Ureter (tissue), 1 donor: ENCODE data around the gene LMLN. TPM values are rescaled to one million over a fixed set of nuclear protein-coding genes. Genes with fewer than 3 reads are reported as not detected.
"Not testable (repeated sequence)": the region's sequence is repeated elsewhere in the genome, so short reads cannot be mapped to it uniquely, and the experiment has no call there.

Source experiments
- DNase-seq: peaks from one replicate; pipeline ENCODE4 v3.0.0-alpha.2; 2020; ENCODE audit warnings: low spot score
- total RNA-seq: library from RNA; stranded (reverse); gene quantifications from one replicate; pipeline ENCODE4 v1.2.4, GENCODE V29; 2023
- donor health status: DM: yes; HTN: yes; CAD: no.

The LMLN gene
- total RNA-seq, 1 donor from 2014 or later, result 11.2 TPM

DNA sequence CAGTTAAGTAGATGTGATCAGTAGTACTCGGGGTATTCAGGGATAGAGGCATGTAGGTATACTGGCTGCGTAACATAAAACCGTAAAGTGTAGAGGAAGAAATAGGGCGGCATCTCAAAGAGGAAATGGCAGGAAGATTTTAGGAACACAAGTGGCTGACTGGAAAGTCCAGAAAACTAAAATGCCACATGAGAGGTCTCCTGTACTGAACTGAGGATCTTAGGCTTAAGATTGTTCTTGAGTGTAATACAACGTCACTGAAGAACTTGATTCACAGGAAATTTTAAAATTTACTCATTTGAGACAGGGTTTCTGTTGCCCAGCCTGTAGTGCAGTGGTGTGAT is 2.3 kb upstream of the LMLN start:
- no peak for DNase-seq

DNA sequence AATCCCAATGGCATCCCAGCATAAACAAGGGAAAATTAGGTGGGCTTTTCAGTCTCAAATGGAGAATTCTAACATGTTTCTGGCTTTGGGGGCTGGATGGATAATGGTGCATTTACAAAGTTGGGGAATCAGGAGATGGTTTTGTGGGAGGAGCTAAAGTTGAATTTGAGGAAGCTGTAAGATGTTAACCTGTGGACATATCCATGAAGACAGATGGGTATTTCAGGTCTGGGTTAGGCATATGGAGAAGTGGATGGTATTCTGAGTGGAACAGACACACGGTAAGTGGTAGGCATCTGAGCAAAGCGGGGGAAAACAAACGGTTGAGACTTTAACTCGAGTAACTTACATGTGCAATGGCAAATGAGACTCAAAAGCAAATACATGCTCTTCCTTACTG is 1.7 kb upstream of the LMLN start:
- DNase-seq, result no peak

DNA sequence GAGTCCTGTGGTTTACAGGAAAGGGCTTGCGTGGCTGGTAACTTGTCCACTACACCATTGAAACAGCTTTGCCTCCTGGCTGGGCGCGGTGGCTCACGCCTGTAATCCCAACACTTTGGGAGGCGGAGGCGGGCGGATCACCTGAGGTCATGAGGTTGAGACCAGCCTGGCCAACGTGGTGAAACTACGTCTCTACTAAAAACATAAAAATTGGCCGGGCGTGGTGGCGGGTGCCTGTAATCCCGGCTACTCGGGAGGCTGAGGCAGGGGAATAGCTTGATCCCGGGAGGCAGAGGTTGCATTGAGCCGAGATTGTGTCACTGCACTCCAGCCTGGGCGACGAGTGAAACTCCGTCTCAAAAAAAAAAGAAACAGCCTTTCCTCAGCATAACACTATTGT is 1.2 kb upstream of the LMLN start:
- not testable (repeated sequence) for DNase-seq

DNA sequence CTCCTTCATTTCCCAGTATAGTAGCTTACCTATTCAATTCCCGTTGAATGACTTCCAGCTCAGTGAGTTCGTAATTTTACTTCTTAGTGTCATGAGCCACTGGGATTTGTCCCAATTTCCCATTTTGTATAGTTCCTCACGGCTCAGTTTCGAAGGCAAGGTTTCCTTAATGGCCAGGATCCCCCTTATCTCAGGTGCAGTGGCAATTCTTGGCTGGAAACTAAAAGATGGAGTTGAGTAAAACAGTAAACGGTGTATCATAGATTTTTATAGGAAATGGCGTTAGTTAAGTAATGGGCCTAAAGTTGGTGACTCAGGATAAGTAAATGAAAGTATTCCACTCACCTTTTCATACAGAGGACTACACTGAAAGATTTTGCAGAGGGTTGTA is 522 bp upstream of the LMLN start:
- no peak for DNase-seq

DNA sequence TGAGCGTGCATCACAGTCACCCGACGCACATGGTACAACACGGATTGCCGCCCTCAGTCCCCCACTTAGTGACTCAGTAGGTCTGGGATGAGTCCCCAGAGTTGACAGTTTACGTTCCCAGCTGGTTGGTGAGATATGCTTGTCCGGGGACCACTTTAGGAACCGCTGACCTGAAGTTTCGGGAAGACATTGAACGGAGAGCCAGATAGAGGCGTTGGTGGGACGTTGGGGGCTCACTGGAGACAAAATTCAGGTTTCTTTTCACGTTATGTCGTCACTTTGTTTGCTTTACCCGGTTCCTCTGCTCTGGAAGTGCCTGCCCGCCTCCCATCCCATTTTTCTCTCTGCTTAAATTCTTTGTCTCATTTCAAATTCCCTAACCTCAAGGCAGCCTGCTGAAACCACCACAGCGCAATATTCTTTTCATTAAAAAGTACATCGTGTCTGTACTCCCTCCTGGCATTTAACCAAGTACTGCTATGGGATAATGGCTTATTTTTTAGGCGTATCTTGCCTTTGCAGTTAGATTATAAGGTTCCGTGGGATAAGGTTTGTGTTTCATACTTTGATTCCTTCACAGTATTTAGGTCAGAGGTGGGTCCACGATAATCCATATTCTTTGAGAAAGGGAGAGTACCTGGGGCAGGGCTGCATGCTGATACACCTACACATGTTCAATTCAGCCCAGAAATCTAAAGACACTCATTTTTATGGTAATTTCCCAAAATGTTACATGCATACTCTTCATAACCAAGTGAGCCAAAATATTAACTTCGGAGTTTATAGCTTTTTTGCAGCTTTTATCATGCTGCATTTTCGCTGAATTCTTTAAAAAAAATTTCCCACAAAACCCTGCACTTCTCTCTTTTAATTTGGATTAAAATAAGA is 921 bp downstream of the LMLN start:
- no peak for DNase-seq

DNA sequence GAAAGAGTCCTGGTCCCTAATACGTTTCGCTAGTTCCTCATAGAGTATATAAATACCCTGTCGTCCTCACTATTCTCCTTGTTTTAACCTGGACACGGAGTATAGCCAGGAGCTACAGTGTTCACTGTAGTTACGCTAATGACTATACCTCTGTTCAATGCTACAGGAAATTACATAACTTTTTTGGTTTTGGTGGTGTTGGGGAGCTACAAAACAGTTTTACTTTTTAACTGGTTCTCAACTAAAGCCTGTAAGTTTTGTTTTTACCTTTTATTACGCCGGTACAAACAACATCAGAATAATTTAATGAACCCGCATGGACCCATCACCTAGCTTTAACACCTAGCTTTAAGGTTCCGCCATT is 1.5 kb downstream of the LMLN start:
- DNase-seq, result no peak

DNA sequence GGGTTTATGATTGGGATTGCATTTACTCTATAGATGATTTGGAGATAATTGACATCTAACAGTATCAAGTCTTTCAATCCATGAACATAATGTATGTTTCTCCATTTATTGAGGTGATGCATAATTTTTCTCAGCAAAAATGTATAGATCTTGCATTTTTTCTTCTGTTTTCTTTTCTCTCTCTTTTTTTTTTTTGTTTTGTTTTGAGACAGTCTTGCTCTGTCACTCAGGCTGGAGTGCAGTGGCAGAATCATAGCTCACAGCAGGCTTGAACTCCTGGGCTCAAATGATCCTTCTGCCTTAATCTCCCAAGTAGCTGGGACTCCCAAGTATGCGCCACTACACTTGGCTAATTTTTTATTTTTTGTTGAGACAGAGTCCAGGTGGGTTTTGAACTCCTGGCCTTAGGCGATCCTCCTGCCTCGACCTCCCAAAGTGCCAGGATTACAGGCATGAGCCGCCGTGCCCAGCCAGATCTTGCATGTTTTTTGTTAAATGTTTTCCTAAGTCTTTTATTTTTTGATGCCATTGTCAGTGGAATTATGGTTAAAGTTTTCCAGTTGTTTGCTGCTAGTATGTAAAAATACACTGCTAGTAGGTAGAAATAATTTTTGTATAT is 3.1 kb downstream of the LMLN start:
- DNase-seq, result no peak

DNA sequence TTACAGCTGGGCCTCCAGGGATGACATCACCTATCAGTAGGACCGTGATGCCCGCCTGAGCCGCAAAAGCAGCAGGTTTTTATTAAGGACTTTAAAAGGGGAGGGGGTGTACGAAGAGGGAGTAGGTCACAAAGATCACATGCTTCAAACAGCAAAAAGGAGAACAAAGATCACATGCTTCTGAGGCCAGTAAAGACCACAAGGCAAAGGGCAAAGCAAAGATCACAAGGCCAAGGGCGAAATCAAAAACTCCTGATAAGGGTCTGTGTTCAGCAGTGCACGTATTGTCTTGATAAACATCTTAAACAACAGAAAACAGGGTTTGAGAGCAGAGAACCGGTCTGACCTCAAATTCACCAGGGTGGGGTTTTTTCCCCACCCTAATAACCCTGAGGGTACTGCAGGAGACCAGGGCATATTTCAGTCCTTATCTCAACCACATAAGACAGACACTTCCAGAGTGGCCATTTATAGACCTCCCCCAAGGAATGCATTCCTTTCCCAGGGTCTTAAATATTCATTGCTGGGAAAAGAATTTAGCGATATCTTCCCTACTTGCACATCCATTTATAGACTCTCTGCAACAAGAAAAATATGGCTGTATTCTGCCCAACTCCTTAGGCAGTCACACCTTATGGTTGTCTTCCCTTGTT is 7.4 kb downstream of the LMLN start:
- DNase-seq, result not testable (repeated sequence)

DNA sequence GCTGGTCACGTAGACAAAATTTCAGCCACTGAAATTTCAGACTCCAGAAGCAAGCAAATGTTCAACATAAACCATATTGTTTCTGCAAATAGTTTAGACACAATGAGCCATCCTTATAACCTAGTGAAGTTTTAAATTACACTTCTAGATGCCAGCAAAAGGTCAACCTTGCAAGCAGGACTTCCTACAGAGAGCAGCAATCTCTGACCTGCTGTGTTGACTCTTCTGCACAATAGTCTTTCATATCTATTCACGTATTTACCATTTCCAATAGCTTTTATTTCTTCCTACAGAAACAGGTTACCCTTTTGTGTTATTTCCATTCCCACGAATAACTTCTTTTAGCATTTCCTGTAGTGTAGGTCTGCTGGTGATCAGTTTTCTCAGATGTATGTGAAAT is 10.6 kb downstream of the LMLN start:
- DNase-seq, result no peak

DNA sequence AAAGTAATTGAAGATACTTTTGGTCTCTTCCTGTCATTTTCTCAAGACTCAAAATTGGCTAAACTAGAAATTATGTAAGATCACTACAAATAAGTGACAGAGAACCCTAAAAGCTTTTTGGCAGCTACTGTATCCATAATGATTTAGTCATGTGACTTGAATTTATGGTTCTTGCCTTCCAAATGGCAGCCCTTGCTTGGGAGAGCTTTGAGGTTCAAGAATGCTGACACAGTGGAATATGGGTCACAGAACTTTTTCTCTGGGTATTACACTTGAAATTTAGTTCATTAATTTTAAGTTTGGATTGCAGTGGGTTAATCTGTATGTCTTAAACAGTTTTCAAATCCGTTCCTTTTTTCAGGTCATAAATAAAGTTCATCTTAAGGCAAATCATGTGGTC is 14.0 kb downstream of the LMLN start:
- DNase-seq, result no peak

DNA sequence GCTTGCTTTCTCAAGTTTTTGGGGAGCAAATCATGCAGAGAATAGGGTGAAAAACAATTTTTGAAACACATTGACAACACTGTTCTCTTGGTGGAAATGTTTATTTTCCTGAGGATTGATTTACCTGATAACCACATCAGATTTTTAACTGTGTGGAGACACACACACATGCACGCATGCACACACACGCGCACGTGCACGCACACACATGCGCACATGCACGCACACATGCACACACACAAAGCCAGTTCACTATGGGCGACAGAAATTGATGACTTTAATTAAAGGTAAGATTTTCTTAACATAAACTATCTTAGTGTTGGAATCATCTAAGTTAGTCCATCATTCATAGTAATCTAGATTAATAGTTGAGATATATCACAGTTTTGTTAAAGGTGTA is 15.3 kb downstream of the LMLN start:
- DNase-seq, result no peak

DNA sequence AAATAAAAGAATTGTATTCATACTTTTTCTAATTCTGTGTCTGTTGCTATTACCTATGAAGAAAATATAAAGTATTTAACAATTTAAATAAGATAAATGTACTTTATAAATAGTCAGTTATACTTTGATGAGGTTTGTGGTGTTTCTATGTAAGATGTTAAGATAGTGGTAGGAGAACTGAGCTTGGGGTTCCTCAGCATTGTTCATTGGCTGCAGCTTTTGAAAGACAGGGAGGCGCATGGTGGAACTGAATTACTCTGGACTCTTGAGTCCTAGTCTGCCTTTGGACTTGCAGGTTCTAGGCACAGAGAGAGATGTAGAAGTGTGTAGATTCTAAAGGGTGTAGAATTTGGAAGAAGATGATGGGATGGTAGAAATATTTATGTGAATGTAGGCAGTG is 23.1 kb downstream of the LMLN start:
- no peak for DNase-seq

DNA sequence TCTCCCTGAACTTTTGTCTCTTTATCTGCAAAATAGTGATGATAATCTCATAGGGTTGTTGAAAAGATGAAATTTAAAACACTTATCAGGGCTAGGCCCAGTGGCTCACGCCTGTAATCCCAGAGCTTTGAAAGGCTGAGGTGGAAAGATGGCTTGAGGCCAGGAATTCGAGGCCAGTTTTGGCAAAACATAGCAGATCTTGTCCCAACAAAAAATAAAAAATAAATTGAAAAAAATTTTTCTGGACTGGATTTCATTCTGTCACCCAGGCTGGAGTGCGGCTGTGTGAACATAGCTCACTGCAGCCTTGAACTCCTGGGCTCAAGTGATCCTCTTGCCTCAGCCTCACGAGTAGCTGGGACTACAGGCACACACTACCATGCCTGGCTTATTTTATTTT is 29.6 kb downstream of the LMLN start:
- DNase-seq, result no peak

DNA sequence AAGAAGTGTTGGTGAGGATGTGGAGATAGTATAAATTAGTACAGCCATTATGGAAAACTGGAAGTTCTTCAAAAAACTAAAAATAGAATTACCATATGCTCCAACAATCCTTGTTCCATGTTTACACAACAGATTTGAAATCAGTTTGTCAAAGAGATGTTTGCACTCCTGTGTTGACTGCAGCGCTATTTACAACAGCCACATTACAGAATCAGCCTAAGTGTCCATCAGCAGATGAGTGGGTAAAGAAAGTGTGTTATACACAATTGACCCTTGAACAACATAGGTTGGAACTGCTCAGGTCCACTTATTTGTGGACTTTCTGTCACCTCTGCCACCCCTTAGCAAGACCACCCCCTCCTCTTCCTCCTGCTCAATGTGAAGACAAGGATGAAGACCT is 34.7 kb downstream of the LMLN start:
- no peak for DNase-seq

DNA sequence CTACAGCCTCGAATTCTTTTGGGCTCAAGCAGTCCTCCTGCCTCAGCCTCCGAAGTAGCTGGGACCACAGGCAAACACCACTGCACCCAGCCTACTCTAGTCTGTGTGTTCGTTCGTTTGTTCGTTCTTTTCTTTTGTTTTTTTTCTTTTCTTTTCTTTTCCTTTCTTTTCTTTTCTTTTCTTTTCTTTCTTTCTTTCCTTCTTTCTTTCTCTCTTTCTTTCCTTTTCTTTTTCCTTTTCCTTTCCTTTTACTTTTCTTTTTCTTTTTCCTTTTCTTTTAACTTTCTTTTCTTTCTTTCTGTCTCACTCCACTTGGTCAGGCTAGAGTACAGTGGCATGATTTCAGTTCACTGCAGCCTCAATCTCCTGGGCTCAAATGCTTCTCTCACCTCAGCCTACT is 36.8 kb downstream of the LMLN start:
- no peak for DNase-seq

DNA sequence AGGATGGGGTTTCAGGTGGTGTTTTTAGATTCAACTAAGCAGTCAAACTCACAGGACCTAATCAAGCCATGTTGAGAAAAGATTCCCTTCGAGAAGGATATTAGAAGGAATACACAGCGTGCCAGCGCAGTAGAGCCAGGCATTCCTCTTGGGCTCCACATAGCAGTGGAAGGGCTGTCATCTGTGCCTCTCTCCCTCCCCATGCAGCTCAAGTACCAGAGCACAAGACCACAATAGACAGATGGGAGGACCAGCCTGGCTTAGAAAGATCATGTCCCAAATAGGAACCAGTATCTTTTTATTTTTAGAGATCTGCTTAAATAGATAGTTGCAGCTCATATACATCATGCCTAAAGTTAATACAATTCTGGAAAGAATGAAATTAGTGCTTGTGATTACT is 37.9 kb downstream of the LMLN start:
- DNase-seq, result no peak

DNA sequence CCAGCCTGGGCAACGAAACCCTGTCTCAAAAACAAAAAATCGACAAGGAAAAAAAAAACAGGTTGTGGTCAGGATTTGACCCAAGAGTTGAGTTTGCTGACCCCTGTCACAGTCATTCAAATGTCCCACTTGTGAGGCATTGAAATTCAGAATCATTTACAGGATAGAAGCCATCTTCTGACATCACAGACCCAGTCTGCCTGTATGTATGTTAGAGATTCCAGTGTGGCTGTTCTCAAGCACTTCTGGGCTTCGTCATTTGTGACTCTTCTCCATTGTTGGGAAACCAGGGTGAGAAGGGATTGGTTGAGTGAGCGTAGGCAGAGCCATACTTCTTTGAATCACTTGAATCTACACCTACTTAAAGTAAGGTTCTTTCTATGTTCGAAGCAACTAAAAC is 57.1 kb downstream of the LMLN start:
- DNase-seq, result no peak

DNA sequence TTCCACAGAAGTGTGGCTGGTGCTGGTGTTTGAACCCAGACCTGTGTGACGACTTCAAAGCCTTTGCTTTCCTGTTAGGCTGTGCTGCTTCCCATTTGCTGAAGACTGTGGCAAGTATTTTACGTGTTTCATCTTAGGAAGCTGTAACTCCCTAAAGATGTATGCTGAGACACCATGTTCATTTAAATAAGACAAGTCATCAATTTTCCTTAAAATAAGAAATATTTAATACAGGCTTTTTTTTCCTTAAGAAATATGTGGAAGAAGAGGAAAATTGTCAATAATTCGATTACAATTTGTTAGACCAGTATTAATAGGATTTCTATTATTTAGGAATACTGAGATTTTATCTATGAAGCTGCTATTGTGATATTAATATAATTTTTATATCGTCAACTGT is 58.4 kb downstream of the LMLN start:
- DNase-seq, result no peak

DNA sequence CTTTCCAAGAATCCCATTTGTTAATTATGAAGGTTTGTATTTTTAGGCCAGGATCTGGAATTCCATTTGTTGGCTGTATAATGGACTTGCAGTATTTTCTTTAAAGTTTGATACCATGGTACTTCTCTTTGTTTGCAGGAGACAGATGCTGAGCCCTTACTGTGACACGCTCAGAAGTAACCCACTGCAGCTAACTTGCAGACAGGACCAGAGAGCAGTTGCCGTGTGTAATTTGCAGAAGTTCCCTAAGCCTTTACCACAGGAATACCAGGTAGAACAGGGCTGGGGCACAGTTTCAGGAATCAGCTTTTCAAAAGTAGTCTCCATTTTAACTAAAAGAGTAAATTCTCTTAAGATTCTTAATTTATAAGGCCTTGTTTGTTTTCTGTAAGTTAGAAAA is 59.1 kb downstream of the LMLN start:
- no peak for DNase-seq

DNA sequence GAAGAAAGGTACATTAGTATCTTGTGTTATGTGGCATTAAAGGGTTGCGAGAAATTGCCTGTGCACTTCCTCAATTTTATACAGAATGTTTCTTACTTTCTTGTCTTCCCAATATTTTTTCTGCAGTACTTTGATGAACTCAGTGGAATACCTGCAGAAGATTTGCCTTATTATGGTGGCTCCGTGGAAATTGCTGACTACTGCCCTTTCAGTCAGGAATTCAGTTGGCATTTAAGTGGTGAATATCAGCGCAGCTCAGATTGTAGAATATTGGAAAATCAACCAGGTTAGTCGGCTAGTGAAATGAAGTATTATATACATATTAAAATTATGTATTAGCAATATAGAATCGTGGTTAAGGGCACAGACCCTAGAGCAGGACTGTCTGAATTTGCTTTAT is 61.3 kb downstream of the LMLN start:
- DNase-seq, result no peak

DNA sequence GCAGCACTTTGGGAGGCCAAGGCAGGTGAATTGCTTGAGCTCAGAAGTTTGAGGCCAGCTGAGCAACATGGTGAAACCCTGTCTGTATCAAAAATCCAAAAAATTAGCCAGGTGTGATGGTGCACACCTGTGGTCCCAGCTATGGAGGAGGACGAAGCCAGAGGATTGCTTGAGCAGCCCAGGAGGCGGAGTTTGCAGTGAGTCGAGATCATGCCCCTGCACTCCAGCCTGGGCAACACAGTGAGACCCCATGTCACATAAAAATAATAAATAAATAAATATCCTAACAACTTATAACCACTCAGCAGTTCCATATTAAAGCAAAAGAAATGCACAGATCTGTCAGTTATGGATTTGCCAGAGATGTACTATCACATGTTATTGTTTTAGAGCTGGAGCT is 62.6 kb downstream of the LMLN start:
- DNase-seq, result no peak

DNA sequence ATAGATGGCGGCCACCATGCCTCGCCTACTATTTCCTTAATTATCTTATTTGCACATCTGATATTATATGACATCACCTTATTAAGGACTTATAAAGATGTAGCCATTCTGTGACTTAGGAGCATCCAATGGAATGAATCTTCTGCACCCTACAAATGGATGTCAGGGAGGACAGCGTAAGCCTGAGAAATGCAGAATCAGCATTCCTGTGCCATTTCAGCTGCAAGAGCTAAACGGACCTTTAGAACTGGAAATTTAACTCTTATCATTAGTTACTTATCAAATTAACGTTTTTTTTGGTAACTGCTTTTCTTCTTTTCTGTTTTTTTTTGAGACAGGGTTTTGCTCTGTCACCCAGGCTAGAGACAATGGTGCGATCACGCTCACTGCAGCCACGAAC is 65.6 kb downstream of the LMLN start:
- no peak for DNase-seq

DNA sequence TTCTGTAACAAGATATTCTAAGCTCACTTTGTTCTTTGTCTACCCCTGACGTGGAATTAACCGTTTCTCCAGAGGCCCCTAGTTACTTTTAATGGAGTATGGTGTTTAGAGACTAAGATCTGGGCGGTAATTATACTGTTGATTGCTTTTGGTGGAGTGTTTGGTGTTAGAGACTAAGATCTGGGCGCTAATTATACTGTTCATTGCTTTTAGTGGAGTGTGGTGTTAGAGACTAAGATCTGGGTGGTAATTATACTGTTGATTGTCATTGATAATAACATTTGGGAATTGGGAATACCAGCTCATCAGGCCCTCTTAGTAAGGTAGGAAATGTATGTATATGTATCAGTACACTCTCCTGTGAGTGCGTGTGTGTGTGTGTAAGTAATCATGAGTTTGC is 66.6 kb downstream of the LMLN start:
- DNase-seq, result no peak
